OCI-M2 (cell line): Measurements from ENCODE around the gene RRAGD.

Experiments
- DNase-seq: peaks from one replicate; lab custom pipeline; 2025; ENCODE audit not compliant: unreplicated experiment; lab: John Stamatoyannopoulos, UW

RRAGD gene

GRCh38 chr6:89347825-89348224, 64.2 kb downstream of the RRAGD start:
- no peak for DNase-seq

GRCh38 chr6:89346433-89346832, 65.6 kb downstream of the RRAGD start:
- DNase-seq = no peak

GRCh38 chr6:89339565-89339964, 72.5 kb downstream of the RRAGD start:
- DNase-seq = no peak

GRCh38 chr6:89335164-89335563, 76.9 kb downstream of the RRAGD start:
- DNase-seq = no peak

- DNase-seq = no peak
Measured at GRCh38 chr6:89330910-89331309, 81.2 kb downstream of the RRAGD start.

- no peak for DNase-seq
Measured at GRCh38 chr6:89328976-89329375, 83.1 kb downstream of the RRAGD start.

GRCh38 chr6:89324304-89324703, 87.8 kb downstream of the RRAGD start:
- DNase-seq = no peak

GRCh38 chr6:89323511-89323971, 88.5 kb downstream of the RRAGD start:
- no peak for DNase-seq

- peak; percentile 53 for DNase-seq
Measured at GRCh38 chr6:89321131-89321970, 90.7 kb downstream of the RRAGD start.

- DNase-seq = no peak
Measured at GRCh38 chr6:89320012-89320559, 92.0 kb downstream of the RRAGD start.

GRCh38 chr6:89317067-89317466, 95.0 kb downstream of the RRAGD start:
- no peak for DNase-seq

GRCh38 chr6:89315249-89315885, 96.7 kb downstream of the RRAGD start, which contains the start of gene GABRR2:
TSS of gene GABRR2 (minus strand) at chr6:89315299. CDS start at chr6:89315165, 134 bp downstream.
- no peak for DNase-seq

GRCh38 chr6:89314692-89315091, 97.4 kb downstream of the RRAGD start:
- no peak for DNase-seq
